Measurements from ENCODE around the gene CLASRP.

The CLASRP gene

GRCh38 chr19:45066921-45067661, 28.2 kb downstream of the CLASRP start (continued):
- TF ChIP-seq ARNTL (CRISPR knock-in tag; IDR thresholded peaks at IDR 0.05; ENCODE audit: borderline replicate concordance, low read depth) = no peak
- no peak for TF ChIP-seq ZFP30 (CRISPR knock-in tag; IDR thresholded peaks at IDR 0.05)
- TF ChIP-seq GLIS3 (CRISPR knock-in tag; IDR thresholded peaks at IDR 0.05) = no peak
- no peak for TF ChIP-seq CSDC2 (CRISPR knock-in tag; IDR thresholded peaks at IDR 0.05)
- no peak for TF ChIP-seq ZNF70 (CRISPR knock-in tag; IDR thresholded peaks at IDR 0.05)
- no peak for TF ChIP-seq PPARA (CRISPR knock-in tag; IDR thresholded peaks at IDR 0.05; ENCODE audit: borderline replicate concordance)

- no peak for ATAC-seq
Observed at GRCh38 chr19:45068041-45068440, 29.2 kb downstream of the CLASRP start.

GRCh38 chr19:45069056-45069455, 30.2 kb downstream of the CLASRP start:
- ATAC-seq = peak; percentile 52

More at GRCh38 chr19:45068041-45068440, 29.2 kb downstream of the CLASRP start:
- TF ChIP-seq PPARA (CRISPR knock-in tag; IDR thresholded peaks at IDR 0.05; ENCODE audit: borderline replicate concordance) (no peak), POU6F1 (CRISPR knock-in tag; IDR thresholded peaks at IDR 0.05; ENCODE audit: borderline replicate concordance, low read depth) (no peak), ESRRG (CRISPR knock-in tag; IDR thresholded peaks at IDR 0.05) (no peak), ZNF565 (CRISPR knock-in tag; conservative IDR thresholded peaks at IDR 0.05; ENCODE audit: low read depth) (no peak)

More at GRCh38 chr19:45069056-45069455, 30.2 kb downstream of the CLASRP start:
- TF ChIP-seq ZFP30 (CRISPR knock-in tag; IDR thresholded peaks at IDR 0.05) (no peak), ISL1 (CRISPR knock-in tag; IDR thresholded peaks at IDR 0.05) (no peak), ZC3H10 (CRISPR knock-in tag; IDR thresholded peaks at IDR 0.05) (no peak), ZNF70 (CRISPR knock-in tag; IDR thresholded peaks at IDR 0.05) (no peak), TSHZ2 (CRISPR knock-in tag; IDR thresholded peaks at IDR 0.05) (no peak), SNAI2 (CRISPR knock-in tag; IDR thresholded peaks at IDR 0.05) (no peak), BACH2 (CRISPR knock-in tag; IDR thresholded peaks at IDR 0.05; ENCODE audit: borderline replicate concordance) (no peak), OSR1 (CRISPR knock-in tag; IDR thresholded peaks at IDR 0.05) (no peak), ZFP3 (CRISPR knock-in tag; IDR thresholded peaks at IDR 0.05) (no peak), POU6F1 (CRISPR knock-in tag; IDR thresholded peaks at IDR 0.05; ENCODE audit: borderline replicate concordance, low read depth) (no peak), RARB (CRISPR knock-in tag; IDR thresholded peaks at IDR 0.05) (no peak), PPARA (CRISPR knock-in tag; IDR thresholded peaks at IDR 0.05; ENCODE audit: borderline replicate concordance) (no peak), CREB5 (CRISPR knock-in tag; IDR thresholded peaks at IDR 0.05; ENCODE audit: low read depth) (no peak)

Measured in SK-N-SH treated with all-trans-retinoic acid at 6 μM for 48 hours (cell line).